ENCODE results near the gene ABL2.

- TF ChIP-seq YY1 (IDR thresholded peaks at IDR 0.05; ENCODE audit: insufficient read depth, insufficient read length): no peak
- TF ChIP-seq ZNF274 (IDR thresholded peaks at IDR 0.05; ENCODE audit: low read depth, low read length): no peak
Observed at GRCh38 chr1:179126338-179127060, 103.0 kb downstream of the ABL2 start.
